ENCODE measurements around the gene SETD1A. TPM values are rescaled to one million over a fixed set of nuclear protein-coding genes. Genes with fewer than 3 reads are reported as not detected.

SETD1A gene
- total RNA-seq, 1 experiment from 2014 or later: 1.7 TPM

DNA sequence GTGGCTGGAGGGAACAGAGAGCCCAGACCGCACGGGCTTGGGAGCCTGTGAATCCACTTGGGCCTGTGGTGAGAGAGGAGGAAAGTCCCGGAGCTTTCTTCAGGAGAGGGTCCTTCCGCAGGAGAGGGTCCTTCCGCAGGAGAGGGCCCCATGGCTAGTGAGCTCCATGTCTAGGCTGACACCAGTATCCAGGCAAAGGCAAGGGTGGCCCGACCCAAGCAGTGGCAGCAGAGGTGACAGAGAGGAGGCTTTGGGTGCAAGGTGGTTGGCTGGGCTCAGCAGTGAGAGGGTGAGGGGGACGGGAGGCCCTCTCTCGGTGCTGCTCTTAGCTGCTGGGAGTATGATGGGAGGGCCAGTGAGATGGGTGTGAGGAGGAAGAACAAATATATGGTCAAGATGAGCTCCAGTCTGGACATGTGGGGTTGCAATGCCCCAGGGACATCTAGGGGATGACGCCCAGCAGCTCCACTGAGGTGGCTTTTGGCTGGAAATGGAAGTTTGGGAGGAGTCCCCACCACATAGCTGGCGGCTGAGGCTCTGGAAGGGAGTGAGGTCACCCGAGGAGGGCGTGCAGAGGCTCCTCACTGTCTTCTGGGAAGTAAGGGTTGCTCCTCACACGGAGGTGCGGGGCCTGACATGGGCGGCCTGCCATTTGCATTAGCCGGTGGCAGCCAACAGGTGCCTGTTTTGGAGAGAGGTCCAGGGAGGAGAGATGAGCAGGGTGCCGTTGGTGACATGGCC lies 25.2 kb downstream of the SETD1A start:
- DNase-seq (ENCODE audit: low spot score): no peak

DNA sequence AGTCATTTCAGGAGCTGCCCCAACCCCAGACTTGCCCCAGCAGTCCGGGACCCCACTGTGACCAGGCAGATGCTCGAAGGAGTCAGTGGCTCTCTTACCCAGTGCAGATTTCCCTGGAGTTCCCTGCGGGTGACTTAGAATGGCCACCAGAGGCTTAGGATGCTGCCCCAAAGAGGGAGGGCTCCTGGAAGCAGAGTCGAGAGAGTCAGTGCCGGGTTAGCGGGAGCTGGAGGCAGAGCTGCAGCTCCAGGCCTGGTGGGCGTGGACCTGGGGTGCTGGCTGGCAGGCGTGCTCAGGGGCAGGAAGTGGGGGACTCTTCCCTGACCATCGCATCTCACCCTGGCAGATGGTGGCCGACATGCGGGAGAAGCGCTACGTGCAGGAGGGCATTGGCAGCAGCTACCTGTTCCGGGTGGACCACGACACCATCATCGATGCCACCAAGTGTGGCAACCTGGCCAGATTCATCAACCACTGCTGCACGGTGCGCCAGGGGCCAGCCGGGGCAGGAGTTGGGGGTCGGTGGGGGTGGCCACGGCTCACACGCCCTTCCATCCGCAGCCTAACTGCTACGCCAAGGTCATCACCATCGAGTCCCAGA lies 25.8 kb downstream of the SETD1A start:
- no peak for DNase-seq (ENCODE audit: low spot score)

DNA sequence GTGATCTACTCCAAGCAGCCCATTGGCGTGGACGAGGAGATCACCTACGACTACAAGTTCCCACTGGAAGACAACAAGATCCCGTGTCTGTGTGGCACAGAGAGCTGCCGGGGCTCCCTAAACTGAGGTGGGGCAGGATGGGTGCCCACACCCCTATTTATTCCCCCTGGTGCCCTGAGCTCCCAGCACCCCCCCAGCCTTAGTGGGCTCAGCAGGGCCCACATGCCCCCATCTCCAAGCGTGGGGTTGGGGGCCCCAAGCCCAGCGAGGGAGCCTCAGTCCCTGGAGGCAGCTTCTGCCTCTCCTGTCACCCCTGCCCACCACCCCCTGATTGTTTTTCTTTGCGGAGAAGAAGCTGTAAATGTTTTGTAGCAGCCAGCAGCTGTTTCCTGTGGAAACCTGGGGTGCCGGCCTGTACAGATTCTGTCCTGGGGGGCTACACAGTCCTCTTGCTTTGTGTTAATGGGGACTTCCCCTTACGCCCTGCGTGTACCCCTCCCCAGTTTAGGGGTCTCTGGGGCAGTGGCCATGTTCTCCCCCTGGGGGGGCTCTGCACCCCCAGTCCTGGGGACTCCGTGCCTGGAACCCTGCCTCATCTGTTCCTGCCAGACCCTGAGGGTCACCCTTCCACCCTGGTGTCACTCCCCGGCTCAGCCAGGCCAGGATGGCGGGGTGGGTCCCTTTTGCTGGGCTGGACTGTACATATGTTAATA lies 26.5 kb downstream of the SETD1A start:
- no peak for DNase-seq (ENCODE audit: low spot score)

GRCh38 chr16:30984669-30985400 lies 27.3 kb downstream of the SETD1A start, which contains the start of gene HSD3B7:
HSD3B7 (plus strand) TSS chr16:30985207; CDS start chr16:30985659, 452 bp downstream.
- peak; percentile 51 for DNase-seq (ENCODE audit: low spot score)

DNA sequence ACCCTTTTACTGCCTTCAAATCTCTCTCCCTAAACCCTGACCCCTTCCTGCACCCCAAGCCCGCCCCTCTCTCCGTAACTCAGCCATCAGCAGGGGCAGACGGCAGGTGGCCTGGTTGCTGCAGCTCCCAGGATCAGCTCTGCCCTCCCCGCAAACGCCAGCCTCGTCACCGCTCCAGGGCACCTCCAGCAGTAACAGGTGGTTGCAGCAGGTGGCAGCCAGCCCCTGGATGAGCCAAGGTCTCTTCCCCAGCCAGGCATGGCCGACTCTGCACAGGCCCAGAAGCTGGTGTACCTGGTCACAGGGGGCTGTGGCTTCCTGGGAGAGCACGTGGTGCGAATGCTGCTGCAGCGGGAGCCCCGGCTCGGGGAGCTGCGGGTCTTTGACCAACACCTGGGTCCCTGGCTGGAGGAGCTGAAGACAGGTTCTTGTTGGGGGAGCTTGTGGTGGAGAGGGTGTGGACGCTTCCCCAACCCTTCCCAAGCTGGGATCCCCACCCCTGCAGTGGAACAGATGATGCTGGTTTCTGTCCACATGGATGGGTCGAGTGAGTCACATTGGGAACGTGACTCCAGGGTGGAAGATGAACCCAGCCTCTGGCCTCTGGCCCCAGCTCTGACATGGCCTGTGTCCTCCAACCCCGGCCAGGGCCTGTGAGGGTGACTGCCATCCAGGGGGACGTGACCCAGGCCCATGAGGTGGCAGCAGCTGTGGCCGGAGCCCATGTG lies 28.0 kb downstream of the SETD1A start:
- DNase-seq (ENCODE audit: low spot score): no peak

GRCh38 chr16:30986129-30986991 lies 28.8 kb downstream of the SETD1A start:
- no peak for DNase-seq (ENCODE audit: low spot score)

DNA sequence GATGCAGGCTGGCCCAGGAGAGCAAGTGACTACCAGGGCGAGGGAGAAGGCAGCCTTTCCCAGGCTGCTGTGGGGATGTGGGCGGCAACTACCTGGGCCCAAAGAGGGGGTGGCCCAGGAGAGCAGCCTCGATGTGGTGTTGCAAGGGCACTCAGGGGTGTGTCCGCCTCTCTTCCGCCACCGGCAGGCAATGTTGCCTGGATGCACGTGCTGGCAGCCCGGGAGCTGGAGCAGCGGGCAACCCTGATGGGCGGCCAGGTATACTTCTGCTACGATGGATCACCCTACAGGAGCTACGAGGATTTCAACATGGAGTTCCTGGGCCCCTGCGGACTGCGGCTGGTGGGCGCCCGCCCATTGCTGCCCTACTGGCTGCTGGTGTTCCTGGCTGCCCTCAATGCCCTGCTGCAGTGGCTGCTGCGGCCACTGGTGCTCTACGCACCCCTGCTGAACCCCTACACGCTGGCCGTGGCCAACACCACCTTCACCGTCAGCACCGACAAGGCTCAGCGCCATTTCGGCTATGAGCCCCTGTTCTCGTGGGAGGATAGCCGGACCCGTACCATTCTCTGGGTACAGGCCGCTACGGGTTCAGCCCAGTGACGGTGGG lies 30.1 kb downstream of the SETD1A start:
- DNase-seq (ENCODE audit: low spot score): no peak

DNA sequence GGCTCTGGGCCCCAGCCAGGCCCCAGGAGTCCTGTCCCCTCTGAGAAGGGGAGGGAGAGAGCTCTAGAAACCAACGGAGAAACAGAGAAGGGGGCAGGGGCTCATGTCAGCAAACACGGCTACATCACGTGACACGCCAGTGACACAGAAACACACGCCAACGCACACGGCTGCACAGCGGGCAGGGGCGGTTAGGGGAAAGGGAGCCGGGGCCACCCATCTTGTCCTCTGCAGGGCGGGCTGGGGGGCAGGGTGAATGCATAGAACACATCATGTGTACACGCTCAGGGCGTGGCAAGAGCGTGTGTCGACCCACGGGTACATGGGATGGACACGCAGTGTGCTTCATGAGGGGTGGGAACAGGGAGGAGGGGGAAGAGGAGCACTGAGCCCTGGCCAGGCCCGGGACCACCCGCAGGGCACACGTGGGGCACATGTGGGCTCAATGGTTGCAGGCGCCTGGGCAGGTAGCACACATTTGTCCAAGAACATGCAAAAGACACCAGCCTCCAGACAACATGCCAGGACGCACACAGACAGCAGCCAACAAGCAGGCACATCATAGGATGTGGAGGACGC lies 32.0 kb downstream of the SETD1A start:
- no peak for DNase-seq (ENCODE audit: low spot score)

GRCh38 chr16:30990105-30990504 lies 32.6 kb downstream of the SETD1A start:
- no peak for DNase-seq (ENCODE audit: low spot score)

- DNase-seq (ENCODE audit: low spot score): no peak
These were observed 33.5 kb downstream of the SETD1A start for GRCh38 chr16:30991052-30991451.

GRCh38 chr16:30992276-30992780 lies 34.8 kb downstream of the SETD1A start:
- no peak for DNase-seq (ENCODE audit: low spot score)

GRCh38 chr16:30992931-30993816 lies 35.6 kb downstream of the SETD1A start:
- DNase-seq (ENCODE audit: low spot score): no peak

DNA sequence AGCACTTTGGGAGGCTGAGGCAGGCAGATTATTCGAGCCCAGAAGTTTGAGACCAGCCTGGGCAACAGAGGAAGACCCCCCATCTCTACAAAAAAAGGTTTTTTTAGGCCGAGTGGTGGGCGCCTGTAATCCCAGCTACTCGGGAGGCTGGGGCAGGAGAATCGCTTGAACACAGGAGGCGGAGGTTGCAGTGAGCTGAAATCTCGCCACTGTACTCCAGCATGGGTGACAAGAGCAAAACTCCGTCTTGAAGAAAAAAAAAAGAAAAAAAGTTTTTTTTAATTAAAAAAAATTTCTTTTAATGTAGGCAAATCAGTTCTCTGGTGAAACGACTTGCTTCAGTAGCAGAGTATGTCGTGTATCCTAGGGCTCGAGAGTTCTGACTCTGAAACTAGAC lies 38.4 kb downstream of the SETD1A start:
- no peak for DNase-seq (ENCODE audit: low spot score)

DNA sequence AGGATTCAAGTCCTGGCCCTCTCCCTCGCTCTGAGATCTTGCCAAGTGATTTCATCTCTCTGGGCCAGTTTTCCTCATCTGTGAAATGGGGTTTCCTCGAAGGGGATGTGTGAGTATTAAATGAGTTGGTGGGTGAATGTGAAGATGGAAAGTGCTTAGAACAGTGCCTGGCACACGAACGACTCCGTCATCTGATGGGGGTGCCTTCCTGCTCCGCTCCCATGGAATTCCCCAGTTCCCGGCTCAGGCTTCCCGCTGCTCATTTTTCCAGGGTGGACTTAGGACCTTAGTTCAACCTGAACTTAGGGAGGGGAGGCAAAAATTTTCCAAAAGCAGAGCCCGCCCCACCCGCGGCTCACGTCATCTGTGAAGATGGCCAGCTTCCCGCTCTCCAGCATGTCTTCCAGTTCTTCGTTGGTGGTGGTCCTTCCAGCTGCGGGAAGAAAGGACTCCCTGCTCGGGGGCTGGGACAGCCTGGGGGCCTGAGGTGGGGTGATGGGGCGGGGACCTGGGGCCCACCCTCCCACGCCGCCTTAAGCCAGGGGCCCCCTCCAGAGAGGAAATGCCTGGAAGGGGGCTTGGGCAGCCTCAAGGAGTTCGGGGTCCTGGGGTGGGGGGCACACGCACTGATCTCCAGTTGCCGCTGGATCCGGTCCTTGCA lies 38.9 kb downstream of the SETD1A start:
- no peak for DNase-seq (ENCODE audit: low spot score)

- no peak for DNase-seq (ENCODE audit: low spot score)
These were observed 39.6 kb downstream of the SETD1A start for GRCh38 chr16:30996985-30997724.

DNA sequence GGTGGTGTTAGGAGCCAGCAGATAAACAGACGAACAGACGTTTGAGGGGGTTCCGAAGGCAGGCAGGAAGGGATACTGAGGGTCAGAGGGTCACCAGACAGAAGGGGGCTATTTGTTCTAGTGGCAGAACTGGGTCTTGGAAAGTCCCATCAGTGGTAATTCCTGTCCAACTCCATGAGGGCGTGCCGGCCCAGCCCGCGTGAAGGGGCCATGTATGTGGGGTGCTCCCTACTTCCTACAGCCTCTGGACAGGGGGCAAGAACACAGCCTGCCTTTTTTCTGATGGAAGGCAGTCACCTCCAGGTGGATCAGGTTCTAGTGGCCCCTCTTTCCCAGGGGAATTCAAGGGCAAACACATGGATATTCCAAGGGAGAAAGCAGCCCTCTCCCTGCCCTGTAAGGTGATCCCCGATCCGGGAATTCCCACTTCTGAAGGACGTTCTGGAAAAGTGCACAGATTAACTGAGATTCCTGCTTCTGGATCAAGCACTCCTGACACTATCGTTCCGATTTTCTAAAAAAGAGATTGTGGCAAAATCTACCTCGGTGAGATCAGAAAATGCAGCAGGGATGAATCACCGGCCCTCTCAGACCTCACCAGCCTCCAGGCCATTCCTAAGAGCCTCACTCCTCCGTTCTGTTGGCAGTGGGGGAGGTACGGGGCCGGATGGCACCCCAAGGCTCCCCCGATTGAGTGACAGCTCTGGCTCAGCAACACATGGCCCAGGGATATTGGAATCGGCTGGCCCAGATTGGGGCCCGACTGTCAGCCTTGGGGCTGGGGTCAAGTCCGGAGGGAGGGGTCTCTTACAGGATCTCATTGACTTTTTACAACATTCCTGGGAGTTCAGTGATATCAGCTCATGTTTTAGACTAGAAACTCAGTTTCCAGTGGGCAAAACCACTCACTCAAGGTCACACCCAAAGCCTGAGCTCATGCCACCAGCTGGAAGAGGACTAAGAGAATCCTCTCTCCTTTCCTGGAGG lies 40.5 kb downstream of the SETD1A start:
- peak; percentile 67 for DNase-seq (ENCODE audit: low spot score)
